ENCODE measurements around the gene KANTR. TPM values are rescaled to one million over a fixed set of nuclear protein-coding genes. Genes with fewer than 3 reads are reported as not detected.

KANTR gene
- total and polyA plus RNA-seq, 2 donors (not counting 3 experiments of a cell fraction or from before 2014, with no cell fraction given) = 3.1 to 9.8 TPM

DNA sequence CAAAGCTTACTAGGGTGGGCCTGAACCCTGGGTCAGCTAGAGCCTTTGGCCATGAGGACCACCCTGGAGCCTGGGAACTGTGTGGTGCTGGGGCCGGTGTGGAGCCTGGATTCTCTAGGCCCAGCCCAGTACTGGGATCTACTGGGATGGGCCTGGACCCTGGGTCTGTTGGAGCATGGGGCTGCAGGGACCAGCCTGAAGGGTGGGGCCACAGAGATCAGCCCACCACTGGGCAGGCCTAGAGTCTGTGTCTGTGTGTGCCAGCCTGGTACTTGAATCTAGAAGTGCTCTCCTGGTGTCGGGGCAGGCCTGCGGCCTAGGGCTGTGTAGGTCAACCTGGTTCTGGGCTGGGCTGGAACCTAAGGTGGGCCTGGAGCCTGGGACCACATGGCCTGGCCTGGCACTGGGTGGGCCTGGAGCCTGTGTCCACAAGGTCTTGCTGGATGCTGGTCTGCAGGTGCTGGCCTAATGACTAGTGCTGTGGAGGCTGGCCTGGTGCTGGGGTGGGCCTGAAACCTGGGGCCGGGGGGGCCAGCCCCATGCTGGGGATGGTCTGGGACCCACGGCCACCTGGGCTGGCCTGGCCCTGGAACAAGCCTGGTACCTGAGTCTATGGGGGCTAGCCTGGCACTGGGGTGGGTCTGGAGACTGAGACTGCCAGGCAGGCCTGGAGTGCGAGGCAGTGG, 21.1 kb downstream of the KANTR start:
- H3K27me3 ChIP-seq (ENCODE audit: control insufficient read depth in 2 of 2, insufficient read depth in 2 of 2, low read length in 2 of 2) = no peaks in the 10 kb centered on the region
- no peaks in the 10 kb centered on the region for H3K36me3 ChIP-seq (ENCODE audit: control insufficient read depth in 2 of 2, extremely low read depth in 1 of 2, insufficient read depth in 2 of 2, low read length in 2 of 2)
- FAIRE-seq (no peak), DNase-seq (ENCODE audit: low read depth, low spot score) (no peak)
- intact Hi-C loops (cut with micrococcal nuclease) = no loop called here
- H2AFZ ChIP-seq (ENCODE audit: low read depth, low read length) = no peak overlapping the region
- BruUV-seq (replicated peaks) = no TSS peak
- H3K9me3 ChIP-seq (replicated peaks; ENCODE audit: control insufficient read depth, insufficient read depth, low read length) = no peaks in the 10 kb centered on the region
- H3K79me2 ChIP-seq (ENCODE audit: control insufficient read depth, insufficient read depth, low read length) = no peaks in the 10 kb centered on the region
- H4K20me1 ChIP-seq (replicated peaks; ENCODE audit: control insufficient read depth, extremely low read depth, insufficient read depth, low read length) = no peaks in the 10 kb centered on the region
- H3K4me2 ChIP-seq (ENCODE audit: insufficient read depth, low read length) = no peak overlapping the region
- H3K4me1 ChIP-seq (ENCODE audit: control insufficient read depth, extremely low read depth, insufficient read depth, low read length) = no peaks in the 10 kb centered on the region
- no peak overlapping the region for H3K9ac ChIP-seq (replicated peaks; ENCODE audit: extremely low read depth, insufficient read depth, low read length)
- H3K9me1 ChIP-seq (replicated peaks; ENCODE audit: control insufficient read depth, extremely low read depth, insufficient read depth, low read length) = no peaks in the 10 kb centered on the region
- H3K4me3 ChIP-seq (replicated peaks in 1 of 3; ENCODE audit: insufficient read depth in 1 of 3, low read depth in 1 of 3, low read length in 3 of 3) = no peak overlapping the region
- H3K27ac ChIP-seq (ENCODE audit: insufficient read depth, low read depth, low read length) = no peak overlapping the region
- POLR2A ChIA-PET = no interaction called here
- CTCF ChIA-PET = no interaction called here
- TF ChIP-seq POLR2A (IDR thresholded peaks at IDR 0.05; ENCODE audit: low read depth, low read length) = no peak
- dilution Hi-C loops (cut with MboI; ENCODE audit: extremely low pct_ligation_motif_present, low sequenced_read_pairs) = no loop called here

- no peak overlapping the region for H3K4me3 ChIP-seq (replicated peaks in 1 of 3; ENCODE audit: insufficient read depth in 1 of 3, low read depth in 1 of 3, low read length in 3 of 3)
- dilution Hi-C loops (cut with MboI; ENCODE audit: extremely low pct_ligation_motif_present, low sequenced_read_pairs) = no loop called here
- no peak overlapping the region for H3K27ac ChIP-seq (ENCODE audit: insufficient read depth, low read depth, low read length)
These were observed 21.6 kb downstream of the KANTR start for GRCh38 chrX:53115550-53115874.

More at GRCh38 chrX:53115550-53115874, 21.6 kb downstream of the KANTR start:
- no TSS peak for BruUV-seq (replicated peaks)
- CTCF ChIA-PET = no interaction called here
- TF ChIP-seq POLR2A (IDR thresholded peaks at IDR 0.05; ENCODE audit: low read depth, low read length) (no peak), MYC (IDR thresholded peaks at IDR 0.05; ENCODE audit: low read depth, low read length) (no peak), EZH2 (IDR thresholded peaks at IDR 0.05; ENCODE audit: borderline replicate concordance, low read depth, low read length, severe bottlenecking) (no peak), CTCF (IDR thresholded peaks at IDR 0.05; ENCODE audit: extremely low read depth in 1 of 2, insufficient read depth in 1 of 2, low read depth in 1 of 2, low read length in 2 of 2) (no peak), GATA2 (IDR thresholded peaks at IDR 0.05; ENCODE audit: insufficient read depth, insufficient read length, low read depth, low read length) (no peak), POLR2AphosphoS5 (IDR thresholded peaks at IDR 0.05; ENCODE audit: insufficient read depth, low read depth, low read length) (no peak), MAX (IDR thresholded peaks at IDR 0.05; ENCODE audit: insufficient read depth, insufficient read length) (no peak), JUN (IDR thresholded peaks at IDR 0.05; ENCODE audit: borderline replicate concordance, insufficient read depth, insufficient read length, low read depth) (no peak)
- H3K9ac ChIP-seq (replicated peaks; ENCODE audit: extremely low read depth, insufficient read depth, low read length) = no peak overlapping the region
- no peak for DNase-seq (ENCODE audit: low read depth, low spot score)
- H4K20me1 ChIP-seq (replicated peaks; ENCODE audit: control insufficient read depth, extremely low read depth, insufficient read depth, low read length) = no peaks in the 10 kb centered on the region
- H3K27me3 ChIP-seq (ENCODE audit: control insufficient read depth in 2 of 2, insufficient read depth in 2 of 2, low read length in 2 of 2) = no peaks in the 10 kb centered on the region
- H3K9me3 ChIP-seq (replicated peaks; ENCODE audit: control insufficient read depth, insufficient read depth, low read length) = no peaks in the 10 kb centered on the region
- H3K36me3 ChIP-seq (ENCODE audit: control insufficient read depth in 2 of 2, extremely low read depth in 1 of 2, insufficient read depth in 2 of 2, low read length in 2 of 2) = no peaks in the 10 kb centered on the region
- no peak overlapping the region for H2AFZ ChIP-seq (ENCODE audit: low read depth, low read length)
- H3K4me2 ChIP-seq (ENCODE audit: insufficient read depth, low read length) = no peak overlapping the region
- FAIRE-seq = no peak
- H3K9me1 ChIP-seq (replicated peaks; ENCODE audit: control insufficient read depth, extremely low read depth, insufficient read depth, low read length) = no peaks in the 10 kb centered on the region
- intact Hi-C loops (cut with micrococcal nuclease) = no loop called here
- POLR2A ChIA-PET = no interaction called here
- H3K79me2 ChIP-seq (ENCODE audit: control insufficient read depth, insufficient read depth, low read length) = no peaks in the 10 kb centered on the region
- no peaks in the 10 kb centered on the region for H3K4me1 ChIP-seq (ENCODE audit: control insufficient read depth, extremely low read depth, insufficient read depth, low read length)
